ENCODE results near the gene SLC22A5. TPM values are rescaled to one million over a fixed set of nuclear protein-coding genes. Genes with fewer than 3 reads are reported as not detected.

Gene SLC22A5
- total and polyA plus RNA-seq, 10 of the 15 experiments (the other 5 are each of a cell fraction or from before 2014, with no cell fraction given): 1.1 to 4.4 (median 2.3) TPM

GRCh38 chr5:132387640-132388117, 18.2 kb downstream of the SLC22A5 start (continued):
- TF ChIP-seq PKNOX1 (IDR thresholded peaks at IDR 0.05) (no peak), SKIL (IDR thresholded peaks at IDR 0.05; ENCODE audit: low read depth, poor library complexity, severe bottlenecking) (no peak), HCFC1 (IDR thresholded peaks at IDR 0.05; ENCODE audit: low read length) (no peak), FOXK2 (IDR thresholded peaks at IDR 0.05) (no peak), CEBPZ (IDR thresholded peaks at IDR 0.05; ENCODE audit: low read depth, low read length) (no peak), HSF1 (IDR thresholded peaks at IDR 0.05; ENCODE audit: low read depth, low read length) (no peak), EED (IDR thresholded peaks at IDR 0.05; ENCODE audit: low read depth) (peak; percentile 82), RAD51 (IDR thresholded peaks at IDR 0.05) (no peak), ZNF274 (IDR thresholded peaks at IDR 0.05; ENCODE audit: insufficient read depth, insufficient read length) (no peak), TCF7 (IDR thresholded peaks at IDR 0.05; ENCODE audit: borderline replicate concordance) (no peak), IRF4 (IDR thresholded peaks at IDR 0.05; ENCODE audit: low read depth, low read length) (no peak), MEF2A (IDR thresholded peaks at IDR 0.05; ENCODE audit: insufficient read depth, low read depth, low read length) (no peak), EP300 (IDR thresholded peaks at IDR 0.05; ENCODE audit: borderline replicate concordance in 1 of 2, control insufficient read depth in 1 of 2, low read depth in 2 of 2, low read length in 2 of 2) (no peak), TCF12 (IDR thresholded peaks at IDR 0.05; ENCODE audit: low read depth, low read length) (no peak), PBX3 (IDR thresholded peaks at IDR 0.05; ENCODE audit: insufficient replicate concordance, low read depth, low read length) (no peak), DPF2 (IDR thresholded peaks at IDR 0.05) (no peak), ELK1 (IDR thresholded peaks at IDR 0.05; ENCODE audit: low read depth, low read length) (no peak), BCL11A (IDR thresholded peaks at IDR 0.05; ENCODE audit: low read depth, low read length) (no peak), POLR2A (IDR thresholded peaks at IDR 0.05; ENCODE audit: low read depth, low read length) (no peak), MTA2 (IDR thresholded peaks at IDR 0.05; ENCODE audit: low read depth) (no peak), MTA3 (IDR thresholded peaks at IDR 0.05; ENCODE audit: borderline replicate concordance, low read length) (no peak), BHLHE40 (IDR thresholded peaks at IDR 0.05; ENCODE audit: borderline replicate concordance in 1 of 2, low read depth in 2 of 2, low read length in 1 of 2) (peak in 1 of 2 experiments; percentile 19; a peak in 1 of 4 replicates)

Measured in GM12878 (cell line).